A549 (cell line): ENCODE measurements around the gene GPX3. TPM values are rescaled to one million over a fixed set of nuclear protein-coding genes. Genes with fewer than 3 reads are reported as not detected.

Experiments used
- ATAC-seq, 2 experiments: fragments of 200-7000 bp in 1 of 2; fragments of >200 bp in 1 of 2; cut with Nextera tagmentation in 1 of 2; cut with Tn5 transposase in 1 of 2; 3 replicates each; pipeline versions ENCODE4 v1.8.0 to v1.9.1; 2018 to 2020; ENCODE audit warnings: mild to moderate bottlenecking in 1 of 2, moderate library complexity in 1 of 2
- CTCF ChIA-PET: fragments of 300-600 bp; sonication (Branson Sonifier 250); formaldehyde crosslinking; extraction: SDS; loops from one replicate; lab custom pipeline; 2021; ENCODE audit warnings: antibody characterized with exemption, inconsistent platforms; lab: Yijun Ruan, JAX
- POLR2A ChIA-PET: fragments of 350-600 bp; formaldehyde crosslinking; extraction: SDS; loops from one replicate; lab custom pipeline; 2021; ENCODE audit warnings: antibody characterized with exemption, inconsistent platforms; lab: Yijun Ruan, JAX
- DNase-seq, 2 experiments: peaks; one replicate each; pipeline versions ENCODE4 v3.0.0 to v3.0.0-alpha.2; 2011 to 2016; ENCODE audit warnings: low read depth in 1 of 2, low spot score in 1 of 2
- FAIRE-seq: peaks from 2 replicates; lab custom pipeline; 2011; peaks lifted over from hg19 to GRCh38; lab: Jason Lieb, UNC
- H3K27ac ChIP-seq, 2 experiments: fragments of >200 bp; sonication (Bioruptor Twin); formaldehyde crosslinking; 3 replicates each; pipeline ENCODE4 v1.5.1; 2016 to 2017
- H3K4me1 ChIP-seq: fragments of >200 bp; sonication (Bioruptor Twin); formaldehyde crosslinking; 3 replicates; pipeline ENCODE4 v1.6.1; 2016
- H3K4me2 ChIP-seq: fragments of >200 bp; sonication (Bioruptor Twin); formaldehyde crosslinking; 3 replicates; pipeline ENCODE4 v1.6.1; 2016
- H3K4me3 ChIP-seq: fragments of >200 bp; sonication (Bioruptor Twin); formaldehyde crosslinking; 3 replicates; pipeline ENCODE4 v1.5.1; 2016
- H3K9me3 ChIP-seq: fragments of >200 bp; sonication (Bioruptor Twin); formaldehyde crosslinking; 3 replicates; pipeline ENCODE4 v1.6.1; 2016
- CBX2 ChIP-seq: fragments of 200-600 bp; sonication (generic); IDR thresholded peaks from 2 replicates; pipeline ENCODE4 v1.6.1; 2016; ENCODE audit warnings: low read depth, mild to moderate bottlenecking, borderline replicate concordance
- CHD4 ChIP-seq: fragments of 200-600 bp; sonication (generic); IDR thresholded peaks from 2 replicates; pipeline ENCODE4 v1.6.1; 2016; ENCODE audit warnings: antibody characterized with exemption, mild to moderate bottlenecking, borderline replicate concordance
- CTCF ChIP-seq: fragments of >200 bp; sonication (Bioruptor Twin); formaldehyde crosslinking; IDR thresholded peaks from 3 replicates; pipeline ENCODE4 v1.5.1; 2016
- EHMT2 ChIP-seq: fragments of 200-600 bp; sonication (generic); IDR thresholded peaks from 2 replicates; pipeline ENCODE4 v1.6.1; 2016; ENCODE audit warnings: antibody characterized with exemption, low read depth, mild to moderate bottlenecking, moderate library complexity
- EP300 ChIP-seq, 2 experiments: fragments of >200 bp; sonication (Bioruptor Twin); formaldehyde crosslinking; IDR thresholded peaks; 2 replicates in 1 of 2; 3 replicates in 1 of 2; pipeline ENCODE4 v1.6.1; 2016 to 2017
- ESRRA ChIP-seq: fragments of 150-350 bp; IDR thresholded peaks from 2 replicates; pipeline ENCODE4 v1.6.1; 2014; ENCODE audit warnings: mild to moderate bottlenecking, low read length, borderline replicate concordance
- HES2 ChIP-seq: fragments of >200 bp; sonication (Bioruptor Twin); formaldehyde crosslinking; IDR thresholded peaks from 2 replicates; pipeline ENCODE4 v1.6.1; 2016
- HEYL ChIP-seq: fragments of 250-450 bp; sonication (Bioruptor Pico); IDR thresholded peaks from 2 replicates; pipeline ENCODE4 v1.8.0; 2021; ENCODE audit warnings: mild to moderate bottlenecking, moderate library complexity
- JUNB ChIP-seq: fragments of >200 bp; sonication (Bioruptor Twin); formaldehyde crosslinking; IDR thresholded peaks from 2 replicates; pipeline ENCODE4 v1.6.1; 2016
- KDM5A ChIP-seq: fragments of 200-600 bp; sonication (generic); IDR thresholded peaks from 2 replicates; pipeline ENCODE4 v1.6.1; 2016; ENCODE audit warnings: antibody characterized with exemption, mild to moderate bottlenecking
- MAX ChIP-seq: IDR thresholded peaks from 2 replicates; pipeline ENCODE4 v1.6.1; 2012
- POLR2A ChIP-seq: IDR thresholded peaks from 2 replicates; pipeline ENCODE4 v1.6.1; 2012; ENCODE audit warnings: mild to moderate bottlenecking, low read length
- REST ChIP-seq: fragments of 200-600 bp; sonication (generic); IDR thresholded peaks from 2 replicates; pipeline ENCODE4 v1.6.1; 2016; ENCODE audit warnings: antibody characterized with exemption, mild to moderate bottlenecking, moderate library complexity
- RFX5 ChIP-seq: fragments of 450-650 bp; IDR thresholded peaks from 2 replicates; pipeline ENCODE4 v1.7.1; 2014; ENCODE audit warnings: antibody characterized with exemption, mild to moderate bottlenecking, moderate library complexity
- SMC3 ChIP-seq: fragments of >200 bp; sonication (Bioruptor Twin); formaldehyde crosslinking; IDR thresholded peaks from 3 replicates; pipeline ENCODE4 v1.6.1; 2018; ENCODE audit warnings: inconsistent platforms
- SREBF2 ChIP-seq: fragments of 450-650 bp; IDR thresholded peaks from 2 replicates; pipeline ENCODE4 v1.6.1; 2014; ENCODE audit warnings: mild to moderate bottlenecking, moderate library complexity
- TP53 ChIP-seq: fragments of 250-450 bp; sonication (Bioruptor Pico); IDR thresholded peaks from 2 replicates; pipeline ENCODE4 v1.5.0; 2021; ENCODE audit warnings: mild to moderate bottlenecking, moderate library complexity
- ZSCAN20 ChIP-seq: fragments of 250-450 bp; sonication (Bioruptor Pico); IDR thresholded peaks from 2 replicates; pipeline ENCODE4 v1.8.0; 2022; ENCODE audit warnings: mild to moderate bottlenecking, moderate library complexity
- WGBS: methylation state at CpG from one replicate; pipeline ENCODE4 v1.1.6; 2017; ENCODE audit errors: missing lambda C conversion rate; 5-methylcytosine and 5-hydroxymethylcytosine counted together
- polyA plus RNA-seq, 4 experiments: library from polyadenylated mRNA; depleted of rRNA in 3 of 4; stranded (reverse); fragments of >200 nt; fragmentation: RNase III in 1 of 4; extraction: RNeasy Plus Mini Kit Qiagen cat#74134 plus additional on column Dnase treatment in 1 of 4; gene quantifications; 2 replicates in 3 of 4; 3 replicates in 1 of 4; pipeline ENCODE4 v1.2.3, GENCODE V29; 2011 to 2017

Gene GPX3
- polyA plus RNA-seq, 2 of the 4 experiments (the other 2 are of a cell fraction), result 16.2 to 26.4 TPM

- no peak for TF ChIP-seq REST
- TF ChIP-seq RFX5, result no peak
Observed at GRCh38 chr5:151056379-151057325, 36.3 kb downstream of the GPX3 start (continued).

GRCh38 chr5:151058301-151058700 is 37.9 kb downstream of the GPX3 start:
- POLR2A ChIA-PET, result no interaction called here
- TF ChIP-seq EP300 (IDR thresholded peaks at IDR 0.05) (no peak), MAX (no peak), CBX2 (no peak), EHMT2 (no peak), TP53 (CRISPR knock-in tag) (no peak)
- TF ChIP-seq, all 56 proteins: peak for 0
- ATAC-seq (peak; percentile 33 to 45; a peak in 5 of 6 replicates), FAIRE-seq (no peak), DNase-seq (no peak)
- CTCF ChIA-PET, result interaction anchor here (0.7 to 13.9 kb wide), 8 partner anchors 9 to 106 kb away, joined by 3 to 704 read pairs (median 4); no protein-coding TSS in a partner anchor
- peak overlapping the region in 1 of 2 experiments; percentile 81; a peak in 2 of 6 replicates for H3K27ac ChIP-seq
- H3K9me3 ChIP-seq, result no peaks in the 10 kb centered on the region
- no peak overlapping the region for H3K4me2 ChIP-seq
- H3K4me1 ChIP-seq, result peaks cover 35% of the 10 kb centered on the region
- 94% methylated on average over 5 of the region's 5 CpGs for WGBS
- no peak overlapping the region for H3K4me3 ChIP-seq

- ChIA-PET CTCF (interaction anchor here (0.7 to 13.9 kb wide), 6 partner anchors 10 to 59 kb away, joined by 3 to 704 read pairs (median 4); no protein-coding TSS in a partner anchor), POLR2A (interaction anchor here (0.6 kb wide), 1 partner anchor 34 kb away, joined by 3 read pairs; no protein-coding TSS in a partner anchor)
- no peak for DNase-seq
- ATAC-seq, result no peak
- Histone ChIP-seq H3K9me3 (no peaks in the 10 kb centered on the region), H3K4me2 (no peak overlapping the region), H3K4me1 (peaks cover 42% of the 10 kb centered on the region), H3K4me3 (no peak overlapping the region), H3K27ac (peak overlapping the region; percentile 59 to 81; a peak in 5 of 6 replicates)
- FAIRE-seq, result no peak
- TF ChIP-seq HEYL (CRISPR knock-in tag), result no peak
- TF ChIP-seq ZSCAN20 (CRISPR knock-in tag), result no peak
- no peak for TF ChIP-seq SMC3
- no peak for TF ChIP-seq ESRRA
- 93% methylated on average over 7 of the region's 7 CpGs for whole genome bisulfite sequencing
Observed at GRCh38 chr5:151058891-151059489, 38.6 kb downstream of the GPX3 start.

- FAIRE-seq (no peak), DNase-seq (no peak), ATAC-seq (no peak)
- peak overlapping the region; percentile 59 to 81; a peak in 4 of 6 replicates for H3K27ac ChIP-seq
- H3K9me3 ChIP-seq, result no peaks in the 10 kb centered on the region
- no peak for TF ChIP-seq HES2
- TF ChIP-seq POLR2A, result no peak
- no peak for TF ChIP-seq CTCF
- no peak for TF ChIP-seq JUNB
- TF ChIP-seq SREBF2, result no peak
- TF ChIP-seq CHD4, result no peak
- TF ChIP-seq KDM5A, result no peak
- TF ChIP-seq RFX5, result no peak
- 98% methylated on average over 6 of the region's 6 CpGs for WGBS
- ChIA-PET CTCF (interaction anchor here (0.6 to 13.2 kb wide), 6 partner anchors 9 to 69 kb away, joined by 3 to 153 read pairs (median 4); no protein-coding TSS in a partner anchor), POLR2A (no interaction called here)
- H3K4me3 ChIP-seq, result no peak overlapping the region
- peak overlapping the region; percentile 53; the same call in 2 of the 3 replicates for H3K4me2 ChIP-seq
- peaks cover 53% of the 10 kb centered on the region for H3K4me1 ChIP-seq
Observed at GRCh38 chr5:151060742-151061141, 40.4 kb downstream of the GPX3 start.
